Measurements from ENCODE around the gene ST6GAL1. TPM values are rescaled to one million over a fixed set of nuclear protein-coding genes. Genes with fewer than 3 reads are reported as not detected.
"Not testable (repeated sequence)": the region's sequence is repeated elsewhere in the genome, so short reads cannot be mapped to it uniquely, and the experiment has no call there.

The ST6GAL1 gene
- total RNA-seq, 1 donor from 2014 or later = 72.7 TPM

- DNase-seq (no peak), ATAC-seq (no peak)
- intact Hi-C loops (cut with DNase I) = no loop called here
- H3K9me3 ChIP-seq = no peaks in the 10 kb centered on the region
- H3K4me3 ChIP-seq = no peak overlapping the region
- H3K36me3 ChIP-seq = no peaks in the 10 kb centered on the region
- TF ChIP-seq CTCF (IDR thresholded peaks at IDR 0.05) = no peak
- no peaks in the 10 kb centered on the region for H3K27me3 ChIP-seq (ENCODE audit: low read depth)
- H3K4me1 ChIP-seq = no peaks in the 10 kb centered on the region
- no peak overlapping the region for H3K27ac ChIP-seq
Observed at GRCh38 chr3:186886202-186886981, 43.9 kb upstream of the ST6GAL1 start.

GRCh38 chr3:186887507-186887938 lies 42.8 kb upstream of the ST6GAL1 start:
- H3K27me3 ChIP-seq (ENCODE audit: low read depth); H3K27ac ChIP-seq; ATAC-seq; intact Hi-C loops (cut with DNase I); H3K36me3 ChIP-seq; H3K4me3 ChIP-seq; H3K9me3 ChIP-seq; H3K4me1 ChIP-seq; DNase-seq: not testable (repeated sequence)

- H3K4me3 ChIP-seq = no peak overlapping the region
- no peak for TF ChIP-seq CTCF (IDR thresholded peaks at IDR 0.05)
- ATAC-seq = no peak
- no peaks in the 10 kb centered on the region for H3K27me3 ChIP-seq (ENCODE audit: low read depth)
- no peaks in the 10 kb centered on the region for H3K4me1 ChIP-seq
- intact Hi-C loops (cut with DNase I) = no loop called here
- H3K36me3 ChIP-seq = no peaks in the 10 kb centered on the region
- no peak overlapping the region for H3K27ac ChIP-seq
- DNase-seq = no peak
- H3K9me3 ChIP-seq = no peaks in the 10 kb centered on the region
Observed at GRCh38 chr3:186888569-186888968, 41.8 kb upstream of the ST6GAL1 start.

GRCh38 chr3:186889698-186890097 lies 40.6 kb upstream of the ST6GAL1 start:
- ATAC-seq; DNase-seq; H3K27me3 ChIP-seq (ENCODE audit: low read depth); intact Hi-C loops (cut with DNase I); H3K36me3 ChIP-seq; H3K27ac ChIP-seq; H3K4me1 ChIP-seq; H3K9me3 ChIP-seq; H3K4me3 ChIP-seq: not testable (repeated sequence)

GRCh38 chr3:186890911-186891310 lies 39.4 kb upstream of the ST6GAL1 start:
- ATAC-seq (peak in 1 of 2 donors; percentile 39), DNase-seq (no peak)
- H3K4me1 ChIP-seq = no peaks in the 10 kb centered on the region
- H3K9me3 ChIP-seq = no peaks in the 10 kb centered on the region
- no peaks in the 10 kb centered on the region for H3K36me3 ChIP-seq
- H3K27me3 ChIP-seq (ENCODE audit: low read depth) = no peaks in the 10 kb centered on the region
- intact Hi-C loops (cut with DNase I) = no loop called here
- TF ChIP-seq CTCF (IDR thresholded peaks at IDR 0.05) = no peak
- H3K4me3 ChIP-seq = no peak overlapping the region
- no peak overlapping the region for H3K27ac ChIP-seq

- H3K27ac ChIP-seq; DNase-seq; H3K4me3 ChIP-seq; H3K4me1 ChIP-seq; H3K36me3 ChIP-seq; H3K9me3 ChIP-seq; intact Hi-C loops (cut with DNase I); H3K27me3 ChIP-seq (ENCODE audit: low read depth); ATAC-seq: not testable (repeated sequence)
Observed at GRCh38 chr3:186893071-186893470, 37.3 kb upstream of the ST6GAL1 start.

- no peak for TF ChIP-seq CTCF (IDR thresholded peaks at IDR 0.05)
- H3K27me3 ChIP-seq (ENCODE audit: low read depth) = no peaks in the 10 kb centered on the region
- H3K9me3 ChIP-seq = no peaks in the 10 kb centered on the region
- no peaks in the 10 kb centered on the region for H3K4me1 ChIP-seq
- intact Hi-C loops (cut with DNase I) = no loop called here
- DNase-seq (no peak), ATAC-seq (peak in 1 of 2 donors; percentile 29)
- no peak overlapping the region for H3K4me3 ChIP-seq
- no peak overlapping the region for H3K27ac ChIP-seq
- no peaks in the 10 kb centered on the region for H3K36me3 ChIP-seq
Observed at GRCh38 chr3:186895406-186895805, 34.9 kb upstream of the ST6GAL1 start.
